Uterus (tissue), 2 donors: ENCODE measurements around the gene PALD1.

Source experiments
- POLR2A ChIP-seq, 2 donors: fragments of 450-650 bp; IDR thresholded peaks; one replicate each; pipeline ENCODE4 v1.6.1; 2016; ENCODE audit warnings: antibody characterized with exemption in 2 of 2, mild to moderate bottlenecking in 1 of 2, moderate library complexity in 1 of 2
- TF ChIP-seq, protein P1 (sequence below), 4 experiments: fragments of 200-600 bp in 2 of 4; fragments of 450-650 bp in 2 of 4; sonication (generic) in 2 of 4; IDR thresholded peaks; one replicate each; pipeline ENCODE4 v1.5.1; 2016 to 2019; ENCODE audit warnings: antibody characterized with exemption in 4 of 4, mild to moderate bottlenecking in 2 of 4, moderate library complexity in 1 of 4

DNA sequence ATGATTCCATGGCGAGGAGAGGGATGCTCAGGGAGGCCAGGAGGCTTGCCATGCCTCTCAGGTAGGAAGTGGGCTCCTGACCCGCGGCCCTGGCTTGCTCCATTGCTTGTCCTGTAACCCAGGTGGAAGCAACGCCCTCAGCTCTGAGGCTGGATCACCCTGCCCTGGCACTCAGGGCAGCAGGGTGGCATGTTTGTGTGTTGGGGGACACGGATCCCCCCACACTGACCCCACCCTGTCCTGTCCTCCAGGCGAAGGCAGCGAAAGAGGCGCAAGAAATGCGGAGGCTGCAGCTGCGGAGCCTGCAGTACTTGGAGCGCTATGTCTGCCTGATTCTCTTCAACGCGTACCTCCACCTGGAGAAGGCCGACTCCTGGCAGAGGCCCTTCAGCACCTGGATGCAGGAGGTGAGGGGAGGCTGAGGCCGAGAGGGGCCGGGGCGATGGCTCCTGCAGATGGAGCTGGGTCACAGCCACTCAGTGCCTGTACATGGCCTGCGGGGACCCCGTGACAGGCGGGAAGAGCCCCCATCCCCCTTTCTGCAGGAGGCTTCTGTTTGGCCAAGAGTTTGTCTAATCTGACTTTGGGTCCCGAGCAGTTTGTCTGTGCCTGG lies 85.7 kb downstream of the PALD1 start:
- TF ChIP-seq, protein P1, sequence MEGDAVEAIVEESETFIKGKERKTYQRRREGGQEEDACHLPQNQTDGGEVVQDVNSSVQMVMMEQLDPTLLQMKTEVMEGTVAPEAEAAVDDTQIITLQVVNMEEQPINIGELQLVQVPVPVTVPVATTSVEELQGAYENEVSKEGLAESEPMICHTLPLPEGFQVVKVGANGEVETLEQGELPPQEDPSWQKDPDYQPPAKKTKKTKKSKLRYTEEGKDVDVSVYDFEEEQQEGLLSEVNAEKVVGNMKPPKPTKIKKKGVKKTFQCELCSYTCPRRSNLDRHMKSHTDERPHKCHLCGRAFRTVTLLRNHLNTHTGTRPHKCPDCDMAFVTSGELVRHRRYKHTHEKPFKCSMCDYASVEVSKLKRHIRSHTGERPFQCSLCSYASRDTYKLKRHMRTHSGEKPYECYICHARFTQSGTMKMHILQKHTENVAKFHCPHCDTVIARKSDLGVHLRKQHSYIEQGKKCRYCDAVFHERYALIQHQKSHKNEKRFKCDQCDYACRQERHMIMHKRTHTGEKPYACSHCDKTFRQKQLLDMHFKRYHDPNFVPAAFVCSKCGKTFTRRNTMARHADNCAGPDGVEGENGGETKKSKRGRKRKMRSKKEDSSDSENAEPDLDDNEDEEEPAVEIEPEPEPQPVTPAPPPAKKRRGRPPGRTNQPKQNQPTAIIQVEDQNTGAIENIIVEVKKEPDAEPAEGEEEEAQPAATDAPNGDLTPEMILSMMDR (IDR thresholded peaks at IDR 0.05): no peak
- TF ChIP-seq POLR2A (IDR thresholded peaks at IDR 0.05): no peak
